ENCODE results near the gene KRTAP5-1.

Gene KRTAP5-1

DNA sequence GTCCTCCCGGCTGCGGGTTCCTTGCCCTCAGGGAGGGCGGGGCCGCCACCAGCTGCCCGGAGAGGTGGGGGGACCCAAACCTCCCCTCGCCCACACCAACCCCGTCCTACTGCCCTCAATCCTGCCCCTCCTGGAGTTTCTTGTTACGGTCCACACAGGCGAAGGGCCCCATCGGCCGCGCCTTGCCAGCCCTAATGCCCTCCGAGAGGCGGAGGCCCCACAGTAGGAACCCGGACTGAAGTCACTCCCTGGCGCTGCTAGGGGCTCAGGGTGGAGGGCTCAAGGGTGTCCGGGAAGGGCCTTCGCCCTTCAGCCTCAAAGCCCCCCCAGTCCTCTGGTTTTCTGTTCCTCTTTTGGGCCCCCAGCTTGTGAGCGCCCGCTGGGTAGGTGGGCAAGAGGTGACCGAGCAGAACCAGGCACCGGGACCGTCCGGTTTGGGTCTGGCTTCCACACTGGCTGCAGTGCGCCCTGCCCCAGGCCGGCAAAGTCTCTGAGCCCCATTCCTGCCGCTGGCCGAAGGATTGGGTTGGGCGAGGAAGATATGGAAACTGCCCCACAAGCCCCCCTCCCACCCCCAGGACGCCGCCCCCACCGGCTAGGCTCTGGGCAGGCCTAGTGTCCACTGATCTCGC is 37.5 kb downstream of the KRTAP5-1 start:
- H3K27me3 ChIP-seq: peaks cover 65% of the 10 kb centered on the region
- H3K36me3 ChIP-seq: no peaks in the 10 kb centered on the region
- peak overlapping the region; percentile 56 for H3K4me3 ChIP-seq
- no peak overlapping the region for H3K27ac ChIP-seq
- peak overlapping the region; percentile 79 for H3K4me2 ChIP-seq
- no peak overlapping the region for H3K9ac ChIP-seq
- H4K20me1 ChIP-seq: peaks cover 36% of the 10 kb centered on the region; the same call in 1 of the 2 replicates
- H3K4me1 ChIP-seq: peaks cover 40% of the 10 kb centered on the region
- TF ChIP-seq Cebpa-rat (IDR thresholded peaks at IDR 0.05): no peak
- peaks cover 3% of the 10 kb centered on the region; the same call in 1 of the 2 replicates for H3K9me3 ChIP-seq

DNA sequence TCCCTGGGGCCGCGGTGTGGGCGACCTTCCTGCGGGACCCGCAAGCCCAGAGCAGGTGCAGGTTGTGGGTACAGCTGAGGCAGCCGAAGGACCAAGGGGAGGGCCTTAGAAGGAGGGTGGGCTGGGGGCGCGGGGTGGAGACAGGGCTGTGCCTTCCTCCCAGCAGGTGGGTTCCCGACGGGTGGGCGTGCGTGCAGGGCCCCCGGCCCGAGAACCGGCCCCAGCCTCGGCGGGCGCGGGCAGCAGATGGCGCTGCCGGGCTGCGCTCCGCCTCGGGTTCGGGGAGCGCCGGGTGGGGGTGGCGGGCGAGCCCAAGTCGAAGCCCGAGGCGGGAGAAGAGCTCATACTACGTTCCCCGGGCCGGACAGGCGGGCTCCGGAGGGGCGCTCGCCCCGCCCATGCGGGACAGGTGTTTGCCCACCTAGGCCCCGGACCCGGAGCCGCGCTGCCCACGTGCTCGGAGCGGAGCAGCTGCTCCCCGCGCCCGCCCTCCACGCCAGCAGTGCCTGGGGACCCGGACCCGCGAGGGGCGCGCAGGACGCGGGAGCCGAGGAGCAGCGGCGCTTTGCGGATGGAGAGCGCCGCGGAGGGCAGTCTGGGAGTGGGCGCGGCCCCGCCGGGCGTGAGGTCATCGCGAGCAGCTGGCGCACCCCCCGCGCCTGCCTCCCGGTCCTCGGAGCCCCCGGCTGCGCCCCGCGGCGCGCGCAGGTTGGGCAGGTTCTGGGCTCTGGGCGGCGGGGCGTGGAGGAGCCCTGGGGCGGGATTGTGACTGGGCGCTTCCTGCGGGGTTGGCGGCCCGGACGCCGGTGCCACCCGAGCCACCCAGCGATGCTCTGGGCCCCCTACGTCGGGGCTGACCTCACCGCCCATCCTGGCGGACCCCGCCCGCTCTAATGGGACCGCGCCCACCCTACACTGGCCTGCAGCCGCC is 38.3 kb downstream of the KRTAP5-1 start:
- TF ChIP-seq Cebpa-rat (IDR thresholded peaks at IDR 0.05): no peak
- H3K4me3 ChIP-seq: peak overlapping the region; percentile 56
- H3K27ac ChIP-seq: no peak overlapping the region
- no peaks in the 10 kb centered on the region for H3K9me3 ChIP-seq
- H3K4me2 ChIP-seq: peak overlapping the region; percentile 79
- H3K9ac ChIP-seq: no peak overlapping the region
- no peaks in the 10 kb centered on the region for H3K36me3 ChIP-seq
- peaks cover 60% of the 10 kb centered on the region for H3K27me3 ChIP-seq
- peaks cover 37% of the 10 kb centered on the region for H3K4me1 ChIP-seq
- H4K20me1 ChIP-seq: peaks cover 36% of the 10 kb centered on the region; the same call in 1 of the 2 replicates

DNA sequence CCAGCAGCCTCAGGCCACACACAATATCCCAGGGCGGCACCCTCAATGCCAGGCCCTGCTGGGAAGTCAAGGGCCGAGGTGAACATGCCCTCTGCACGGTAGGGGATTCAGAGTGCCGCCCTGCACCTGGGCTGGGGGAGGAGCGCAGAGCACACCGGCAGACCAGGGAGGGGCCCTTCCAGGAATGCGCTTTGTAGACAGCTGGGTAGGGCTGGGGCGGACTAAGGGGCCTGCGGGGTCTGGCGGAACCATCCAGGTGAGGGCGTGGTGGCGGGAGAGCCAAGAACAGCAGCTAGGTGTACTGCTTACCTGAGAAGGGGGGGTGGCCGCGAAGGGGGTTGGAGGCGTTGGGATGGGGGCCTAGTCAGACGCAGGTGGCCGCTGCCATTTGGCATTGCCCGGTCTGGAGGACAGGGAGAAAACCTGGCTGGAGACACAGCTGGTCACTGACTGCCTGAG is 39.0 kb downstream of the KRTAP5-1 start:
- H3K4me1 ChIP-seq: peaks cover 37% of the 10 kb centered on the region
- H3K36me3 ChIP-seq: no peaks in the 10 kb centered on the region
- H4K20me1 ChIP-seq: peaks cover 36% of the 10 kb centered on the region; the same call in 1 of the 2 replicates
- no peaks in the 10 kb centered on the region for H3K9me3 ChIP-seq
- peak overlapping the region; percentile 79 for H3K4me2 ChIP-seq
- TF ChIP-seq Cebpa-rat (IDR thresholded peaks at IDR 0.05): no peak
- H3K9ac ChIP-seq: no peak overlapping the region
- no peak overlapping the region for H3K4me3 ChIP-seq
- H3K27me3 ChIP-seq: peaks cover 60% of the 10 kb centered on the region
- no peak overlapping the region for H3K27ac ChIP-seq

DNA sequence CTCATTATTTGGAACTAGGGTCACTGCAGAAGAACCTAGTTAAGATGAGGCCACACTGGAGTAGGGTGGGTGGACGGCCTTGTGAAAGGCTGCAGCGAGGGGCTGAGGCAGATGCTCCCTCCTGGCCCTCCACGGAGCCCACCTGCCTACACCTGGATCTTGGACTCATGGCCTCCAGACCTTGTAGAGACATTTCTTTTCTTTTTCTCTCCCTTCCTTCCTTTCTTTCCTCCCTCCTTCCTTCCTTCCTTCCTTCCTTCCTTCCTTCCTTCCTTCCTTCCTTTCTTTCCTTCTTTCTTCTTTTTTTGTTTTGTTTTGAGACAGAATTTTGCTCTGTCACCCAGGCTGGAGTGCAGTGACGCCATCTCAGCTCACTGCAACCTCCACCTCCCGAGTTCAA is 39.7 kb downstream of the KRTAP5-1 start:
- Histone ChIP-seq H4K20me1 (peaks cover 36% of the 10 kb centered on the region; the same call in 1 of the 2 replicates), H3K27me3 (peaks cover 60% of the 10 kb centered on the region), H3K4me1 (peaks cover 37% of the 10 kb centered on the region), H3K4me2 (peak overlapping the region; percentile 79; the same call in 1 of the 2 replicates), H3K27ac (no peak overlapping the region), H3K9ac (no peak overlapping the region), H3K4me3 (no peak overlapping the region), H3K9me3 (no peaks in the 10 kb centered on the region), H3K36me3 (no peaks in the 10 kb centered on the region)
- no peak for TF ChIP-seq Cebpa-rat (IDR thresholded peaks at IDR 0.05)

DNA sequence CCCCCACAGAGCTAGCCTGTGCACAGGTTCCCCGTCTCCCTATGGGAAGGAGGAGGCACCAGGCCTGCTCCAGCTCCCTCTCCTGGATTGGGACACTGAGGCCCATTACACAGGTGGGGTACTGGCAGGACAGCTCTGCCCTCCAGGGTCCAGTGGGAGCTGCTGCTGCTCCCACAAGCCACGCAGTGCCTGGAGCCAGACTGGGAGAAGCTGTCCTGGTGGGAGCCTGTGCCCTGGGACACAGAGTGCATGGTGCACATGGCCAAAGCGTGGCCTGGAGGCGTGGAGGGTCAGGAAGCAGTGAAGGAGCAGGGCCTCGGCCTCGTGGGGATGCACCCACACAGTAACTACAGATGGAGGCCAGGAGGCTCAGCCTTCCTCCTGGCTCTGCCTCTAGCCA is 40.5 kb downstream of the KRTAP5-1 start:
- peaks cover 36% of the 10 kb centered on the region; the same call in 1 of the 2 replicates for H4K20me1 ChIP-seq
- no peaks in the 10 kb centered on the region for H3K9me3 ChIP-seq
- H3K9ac ChIP-seq: no peak overlapping the region
- H3K27me3 ChIP-seq: peaks cover 57% of the 10 kb centered on the region
- no peak for TF ChIP-seq Cebpa-rat (IDR thresholded peaks at IDR 0.05)
- peaks cover 37% of the 10 kb centered on the region for H3K4me1 ChIP-seq
- no peak overlapping the region for H3K4me3 ChIP-seq
- no peaks in the 10 kb centered on the region for H3K36me3 ChIP-seq
- no peak overlapping the region for H3K4me2 ChIP-seq
- no peak overlapping the region for H3K27ac ChIP-seq

DNA sequence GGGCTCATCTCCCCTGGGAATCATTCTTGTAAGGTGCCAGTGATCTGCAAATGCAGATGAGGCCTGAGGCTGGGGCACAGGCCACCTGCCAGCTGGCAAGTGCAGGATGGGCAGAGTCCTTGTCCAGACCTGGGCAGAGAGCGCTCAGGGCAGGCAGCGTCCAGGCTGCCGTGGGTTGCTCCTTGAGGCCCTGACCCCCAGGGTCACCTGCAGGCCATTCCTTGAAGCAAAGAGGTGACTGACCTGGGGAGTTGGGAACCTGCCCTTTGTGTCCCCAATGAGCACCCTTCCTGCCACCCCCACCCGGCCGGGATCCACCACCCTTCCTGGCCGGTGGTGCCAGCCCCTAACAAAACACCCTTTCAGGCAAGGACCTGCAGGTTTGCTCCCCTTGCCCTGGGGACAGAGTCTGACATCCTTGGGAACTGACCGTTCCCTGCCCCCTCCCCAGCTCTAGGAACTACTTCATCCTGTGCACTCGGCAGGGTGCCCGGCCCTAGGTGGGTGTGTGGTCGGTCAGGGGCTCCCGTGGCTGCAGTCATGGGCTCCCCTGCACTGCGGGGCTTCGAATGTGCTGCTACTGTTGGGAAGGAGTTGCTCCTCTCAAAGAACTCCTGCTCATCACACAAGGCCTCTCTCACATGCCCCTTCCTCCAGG is 41.3 kb downstream of the KRTAP5-1 start:
- Histone ChIP-seq H3K9ac (no peak overlapping the region), H3K4me3 (no peak overlapping the region), H3K27ac (no peak overlapping the region), H3K4me1 (peaks cover 32% of the 10 kb centered on the region), H3K9me3 (no peaks in the 10 kb centered on the region), H4K20me1 (peaks cover 36% of the 10 kb centered on the region; the same call in 1 of the 2 replicates), H3K4me2 (no peak overlapping the region), H3K27me3 (peaks cover 55% of the 10 kb centered on the region), H3K36me3 (no peaks in the 10 kb centered on the region)
- no peak for TF ChIP-seq Cebpa-rat (IDR thresholded peaks at IDR 0.05)

DNA sequence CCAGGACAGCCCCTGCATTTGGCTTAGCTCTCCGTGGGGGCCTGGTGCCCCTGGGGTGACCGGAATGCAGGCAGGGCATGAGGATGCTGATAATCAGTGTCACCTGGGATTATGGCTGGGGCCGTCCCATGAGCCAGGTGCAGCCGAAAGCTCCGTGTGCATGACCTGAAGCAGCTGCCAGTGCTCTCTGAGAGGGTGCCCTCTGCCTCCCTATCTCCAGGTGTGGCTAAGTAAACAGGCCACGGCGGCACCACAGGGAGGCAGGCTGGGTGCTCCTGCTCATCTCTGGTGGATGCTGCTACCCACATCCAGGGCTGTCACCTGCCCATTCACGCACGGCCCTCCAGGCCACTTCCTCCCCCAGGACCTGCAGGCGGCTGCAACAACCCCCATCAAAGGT is 42.8 kb downstream of the KRTAP5-1 start:
- Histone ChIP-seq H3K4me1 (peaks cover 19% of the 10 kb centered on the region), H3K4me2 (no peak overlapping the region), H3K9me3 (0 out of 2 replicates have a peak, but pooled peaks cover 5% of the 10 kb centered on the region), H3K4me3 (no peak overlapping the region), H3K27me3 (peaks cover 52% of the 10 kb centered on the region), H3K9ac (no peak overlapping the region), H3K36me3 (no peaks in the 10 kb centered on the region), H4K20me1 (peaks cover 36% of the 10 kb centered on the region), H3K27ac (no peak overlapping the region)
- no peak for TF ChIP-seq Cebpa-rat (IDR thresholded peaks at IDR 0.05)

DNA sequence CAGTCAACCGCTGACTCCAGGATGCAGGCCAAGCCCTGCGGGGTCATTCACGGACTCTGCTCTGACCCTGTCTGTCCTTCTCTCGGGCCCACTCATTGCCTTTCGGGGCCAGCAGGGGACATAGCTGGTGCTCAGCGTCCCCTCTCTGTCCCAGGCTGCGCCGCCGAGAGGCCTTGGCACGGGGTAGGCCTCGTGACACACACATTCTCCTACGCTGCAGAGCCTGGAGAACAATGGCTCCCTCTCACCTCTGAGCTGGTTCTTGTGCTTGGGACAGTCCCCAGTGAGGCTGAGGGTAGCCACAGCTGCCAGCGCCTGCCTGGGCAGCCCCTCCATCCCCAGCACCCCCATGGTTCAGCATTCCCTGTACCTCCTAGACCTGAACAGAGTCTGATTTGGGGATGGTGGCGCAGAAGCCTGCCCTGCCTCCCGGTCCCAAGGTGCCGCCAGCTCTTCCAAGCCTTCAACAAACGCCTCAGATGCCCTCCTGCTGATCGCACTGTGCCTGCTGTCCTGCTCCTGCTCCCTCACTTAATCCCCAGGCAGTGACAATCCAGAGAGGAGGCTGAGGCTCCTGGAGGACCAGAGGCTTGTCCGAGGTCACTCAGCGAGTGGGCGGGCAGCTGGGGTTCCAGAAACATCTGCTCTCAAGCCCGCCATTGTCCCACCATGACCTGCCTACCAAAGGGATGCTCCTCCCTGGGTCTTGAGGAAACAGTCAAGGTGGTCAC is 43.4 kb downstream of the KRTAP5-1 start:
- no peak for TF ChIP-seq Cebpa-rat (IDR thresholded peaks at IDR 0.05)
- H3K9me3 ChIP-seq: 0 out of 2 replicates have a peak, but pooled peaks cover 5% of the 10 kb centered on the region
- H3K4me1 ChIP-seq: peaks cover 13% of the 10 kb centered on the region
- no peak overlapping the region for H3K4me3 ChIP-seq
- H3K4me2 ChIP-seq: no peak overlapping the region
- peaks cover 36% of the 10 kb centered on the region for H4K20me1 ChIP-seq
- 0 out of 2 replicates have a peak, but pooled peaks cover 4% of the 10 kb centered on the region for H3K36me3 ChIP-seq
- H3K27me3 ChIP-seq: peaks cover 46% of the 10 kb centered on the region
- no peak overlapping the region for H3K27ac ChIP-seq
- H3K9ac ChIP-seq: no peak overlapping the region

DNA sequence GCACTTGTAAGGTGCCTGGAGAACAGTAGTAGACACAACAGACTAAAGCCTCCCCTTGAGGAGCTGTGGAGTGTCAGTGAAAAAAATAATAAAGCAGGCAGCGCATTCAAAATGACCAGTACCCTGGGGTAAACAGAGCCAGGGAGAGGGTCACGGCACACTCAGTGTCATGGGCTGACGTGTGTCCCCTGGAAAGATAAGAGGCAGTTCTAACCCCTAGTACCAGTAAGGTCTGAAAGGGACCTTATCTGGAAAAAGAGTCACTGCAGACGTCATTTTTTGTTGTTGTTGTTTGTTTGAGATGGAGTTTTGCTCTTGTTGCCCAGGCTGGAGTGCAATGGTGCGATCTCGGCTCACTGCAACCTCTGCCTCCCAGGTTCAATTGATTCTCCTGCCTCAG is 45.0 kb downstream of the KRTAP5-1 start:
- Histone ChIP-seq H3K4me2 (no peak overlapping the region), H3K9ac (no peak overlapping the region), H3K36me3 (peaks cover 17% of the 10 kb centered on the region), H3K4me3 (no peak overlapping the region), H3K4me1 (no peaks in the 10 kb centered on the region), H3K27me3 (peaks cover 30% of the 10 kb centered on the region), H3K9me3 (0 out of 2 replicates have a peak, but pooled peaks cover 5% of the 10 kb centered on the region), H3K27ac (no peak overlapping the region), H4K20me1 (peaks cover 38% of the 10 kb centered on the region)
- no peak for TF ChIP-seq Cebpa-rat (IDR thresholded peaks at IDR 0.05)

Data from BLaER1 (cell line).